ENCODE measurements around the gene SFRP2.

The SFRP2 gene

DNA sequence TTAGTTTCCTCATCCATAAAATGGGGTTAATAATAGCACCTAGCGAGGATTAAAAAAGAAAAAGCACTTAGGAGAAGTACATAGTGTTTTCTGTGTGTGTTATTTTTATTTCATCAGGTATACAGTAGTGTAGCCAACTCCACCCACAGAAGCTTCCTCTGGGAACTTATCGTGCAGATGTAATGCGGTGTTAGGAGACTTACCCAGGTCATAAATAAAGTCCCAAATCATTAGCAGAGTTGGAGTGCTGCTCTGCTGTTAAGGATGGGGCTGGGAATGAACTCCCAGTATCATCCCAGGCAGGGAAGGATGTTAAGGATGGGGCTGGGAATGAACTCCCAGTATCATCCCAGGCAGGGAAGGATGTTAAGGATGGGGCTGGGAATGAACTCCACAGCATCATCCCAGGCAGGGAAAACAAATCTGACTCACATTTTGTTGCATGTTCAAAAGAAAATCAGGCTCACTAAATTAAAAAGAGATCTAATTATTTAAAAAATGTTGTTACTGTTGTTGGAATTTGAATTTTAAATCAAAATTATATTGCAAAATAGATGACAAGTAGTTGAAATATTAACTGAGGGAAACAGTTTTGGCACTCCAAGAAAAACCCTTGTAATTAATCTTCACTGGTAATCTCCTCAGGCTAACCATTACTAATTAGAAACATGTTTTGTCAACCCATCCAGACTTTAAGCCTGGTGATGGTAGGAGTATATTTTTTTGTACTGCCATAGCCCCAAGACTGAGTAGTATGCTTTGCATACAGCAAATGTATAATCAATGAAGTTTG is 10.2 kb upstream of the SFRP2 start:
- TF ChIP-seq, protein P1, sequence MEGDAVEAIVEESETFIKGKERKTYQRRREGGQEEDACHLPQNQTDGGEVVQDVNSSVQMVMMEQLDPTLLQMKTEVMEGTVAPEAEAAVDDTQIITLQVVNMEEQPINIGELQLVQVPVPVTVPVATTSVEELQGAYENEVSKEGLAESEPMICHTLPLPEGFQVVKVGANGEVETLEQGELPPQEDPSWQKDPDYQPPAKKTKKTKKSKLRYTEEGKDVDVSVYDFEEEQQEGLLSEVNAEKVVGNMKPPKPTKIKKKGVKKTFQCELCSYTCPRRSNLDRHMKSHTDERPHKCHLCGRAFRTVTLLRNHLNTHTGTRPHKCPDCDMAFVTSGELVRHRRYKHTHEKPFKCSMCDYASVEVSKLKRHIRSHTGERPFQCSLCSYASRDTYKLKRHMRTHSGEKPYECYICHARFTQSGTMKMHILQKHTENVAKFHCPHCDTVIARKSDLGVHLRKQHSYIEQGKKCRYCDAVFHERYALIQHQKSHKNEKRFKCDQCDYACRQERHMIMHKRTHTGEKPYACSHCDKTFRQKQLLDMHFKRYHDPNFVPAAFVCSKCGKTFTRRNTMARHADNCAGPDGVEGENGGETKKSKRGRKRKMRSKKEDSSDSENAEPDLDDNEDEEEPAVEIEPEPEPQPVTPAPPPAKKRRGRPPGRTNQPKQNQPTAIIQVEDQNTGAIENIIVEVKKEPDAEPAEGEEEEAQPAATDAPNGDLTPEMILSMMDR (IDR thresholded peaks at IDR 0.05; ENCODE audit: insufficient read depth, missing control alignments), result no peak
- FAIRE-seq (no peak), DNase-seq (ENCODE audit: insufficient read length, low spot score) (no peak)

DNA sequence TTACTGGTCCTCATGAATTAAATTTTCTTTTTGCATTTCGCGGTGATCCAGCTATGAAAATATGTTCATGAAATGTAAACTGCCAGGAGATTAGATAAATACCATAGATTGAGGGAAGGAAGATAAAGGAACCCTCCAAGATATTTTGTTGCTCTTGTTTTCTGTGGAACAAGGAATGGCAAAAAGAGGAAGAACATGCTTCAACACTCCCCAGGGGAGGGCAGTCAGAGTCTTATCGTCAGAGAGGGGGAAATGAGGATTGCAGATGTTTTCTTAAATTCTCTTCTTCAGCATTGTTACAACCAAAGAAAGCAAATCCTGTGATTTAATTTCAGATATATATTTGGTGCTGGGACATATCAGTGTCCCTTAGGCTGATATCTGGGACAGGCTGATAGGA is 9.5 kb upstream of the SFRP2 start:
- FAIRE-seq (no peak), DNase-seq (ENCODE audit: insufficient read length, low spot score) (no peak)
- TF ChIP-seq, protein P1 (IDR thresholded peaks at IDR 0.05; ENCODE audit: insufficient read depth, missing control alignments), result no peak

GRCh38 chr4:153794006-153794405 is 5.1 kb upstream of the SFRP2 start:
- DNase-seq (ENCODE audit: insufficient read length, low spot score), result no peak
- FAIRE-seq, result peak; percentile 84
- TF ChIP-seq, protein P1 (IDR thresholded peaks at IDR 0.05; ENCODE audit: insufficient read depth, missing control alignments), result no peak

- FAIRE-seq (no peak), DNase-seq (ENCODE audit: insufficient read length, low spot score) (no peak)
- TF ChIP-seq, protein P1 (IDR thresholded peaks at IDR 0.05; ENCODE audit: insufficient read depth, missing control alignments), result no peak
These were observed 3.9 kb upstream of the SFRP2 start for GRCh38 chr4:153792618-153793247.

GRCh38 chr4:153791746-153792617 is 3.1 kb upstream of the SFRP2 start:
- TF ChIP-seq, protein P1 (IDR thresholded peaks at IDR 0.05; ENCODE audit: insufficient read depth, missing control alignments), result peak; percentile 50
- FAIRE-seq (no peak), DNase-seq (ENCODE audit: insufficient read length, low spot score) (peak; percentile 62)

DNA sequence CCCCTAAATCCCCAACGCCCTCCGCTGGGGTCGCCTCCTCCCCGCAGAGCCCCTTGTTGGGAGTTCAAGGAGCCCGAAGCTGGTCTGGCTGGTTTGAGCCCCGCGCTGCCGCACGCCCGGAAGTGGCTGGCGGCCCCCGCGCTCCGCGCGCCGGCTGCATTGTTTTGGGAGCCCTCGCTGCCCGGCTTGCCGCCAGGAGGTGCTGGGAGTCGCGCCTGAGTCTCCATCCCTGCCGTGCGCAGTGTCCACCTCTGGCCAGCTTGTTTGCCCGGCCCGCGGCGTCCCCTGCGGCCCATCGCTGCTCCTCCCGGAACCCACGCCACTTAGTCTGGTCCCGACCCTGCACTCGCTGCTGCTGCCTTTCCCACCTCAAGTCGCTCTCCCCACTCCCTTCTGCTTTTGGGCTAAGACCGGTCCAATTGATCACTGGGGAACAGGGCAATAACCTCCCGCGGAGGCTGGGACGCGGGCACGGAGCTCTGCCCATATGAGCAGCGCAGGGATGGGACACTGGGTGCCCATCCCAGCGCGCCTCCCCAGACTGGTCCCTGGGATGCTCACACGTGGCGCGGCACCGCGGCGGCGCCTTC is 2.2 kb upstream of the SFRP2 start:
- TF ChIP-seq, protein P1 (IDR thresholded peaks at IDR 0.05; ENCODE audit: insufficient read depth, missing control alignments), result no peak
- no peak for DNase-seq (ENCODE audit: insufficient read length, low spot score)
- no peak for FAIRE-seq
